ENCODE data around the gene AGBL1. TPM values are rescaled to one million over a fixed set of nuclear protein-coding genes. Genes with fewer than 3 reads are reported as not detected.

The AGBL1 gene
- total RNA-seq, 1 experiment from 2014 or later: not detected

GRCh38 chr15:86316726-86317383 lies 237.2 kb downstream of the AGBL1 start:
- no CpG with 5 or more reads among the region's 6 CpGs for WGBS (ENCODE audit: extremely low coverage, insufficient read length, low lambda C conversion rate)
- H3K9ac ChIP-seq (ENCODE audit: extremely low read depth, insufficient read length, low read length): no peak overlapping the region
- no peaks in the 10 kb centered on the region for H3K79me1 ChIP-seq (ENCODE audit: insufficient read depth, low read depth, low read length, poor library complexity, severe bottlenecking)
- H3K4me3 Mint-ChIP-seq: no peak overlapping the region
- no peak overlapping the region for H4K5ac ChIP-seq (ENCODE audit: insufficient read length, low read depth, low read length)
- H2AFZ ChIP-seq (ENCODE audit: low read length): no peak overlapping the region
- no peaks in the 10 kb centered on the region; a peak in 1 of 5 replicates for H3K9me3 Mint-ChIP-seq
- H3K18ac ChIP-seq (ENCODE audit: insufficient read length, low read depth, low read length): peak overlapping the region; percentile 60
- H3K36me3 Mint-ChIP-seq (ENCODE audit: insufficient read depth in 1 of 3, low read depth in 3 of 3): no peaks in the 10 kb centered on the region
- no peak for TF ChIP-seq CTCF (conservative IDR thresholded peaks at IDR 0.05)
- no peak overlapping the region for H3K14ac ChIP-seq (ENCODE audit: insufficient read depth, low read length)
- H3K4me1 Mint-ChIP-seq: peaks cover 7 to 16% of the 10 kb centered on the region in 2 experiments
- no peak for DNase-seq
- H4K91ac ChIP-seq (ENCODE audit: insufficient read length, low read depth, low read length): no peak overlapping the region
- no peak overlapping the region for H3K4me2 ChIP-seq (ENCODE audit: insufficient read depth, insufficient read length, low read length)
- no peak overlapping the region for H2BK20ac ChIP-seq (ENCODE audit: low read depth, low read length, poor library complexity, severe bottlenecking)
- no peak overlapping the region for H3T11ph ChIP-seq (ENCODE audit: low read length)
- no peaks in the 10 kb centered on the region for H3K27me3 ChIP-seq (ENCODE audit: insufficient read depth, low read length)
- no peak overlapping the region for H3K56ac ChIP-seq (ENCODE audit: insufficient read length, low read depth, low read length)
- no peaks in the 10 kb centered on the region for H3K27me3 Mint-ChIP-seq (ENCODE audit: low read depth)
- no peaks in the 10 kb centered on the region for H4K20me1 ChIP-seq (ENCODE audit: control insufficient read depth, insufficient read depth, insufficient read length)
- no peaks in the 10 kb centered on the region for H3K9me3 ChIP-seq (ENCODE audit: control insufficient read depth, low read depth, low read length)
- H3K4ac ChIP-seq (ENCODE audit: low read depth, low read length): no peak overlapping the region
- H2BK15ac ChIP-seq (ENCODE audit: low read depth, low read length): no peak overlapping the region
- H3K23me2 ChIP-seq (ENCODE audit: insufficient read length, low read depth, low read length, poor library complexity, severe bottlenecking): no peaks in the 10 kb centered on the region
- H4K8ac ChIP-seq (replicated peaks; ENCODE audit: insufficient read length, low read depth, low read length): no peak overlapping the region
- no peak overlapping the region for H3K27ac ChIP-seq (ENCODE audit: insufficient read length, low read depth, low read length)
- H2AK5ac ChIP-seq (ENCODE audit: insufficient read length, low read length): no peak overlapping the region
- no peak overlapping the region for H3K23ac ChIP-seq (ENCODE audit: insufficient read length, low read depth, low read length)
- no peak overlapping the region for H2BK120ac ChIP-seq (ENCODE audit: low read depth, low read length, poor library complexity, severe bottlenecking)
- H3K27ac Mint-ChIP-seq: 0 out of 7 replicates have a peak overlapping the region, but pooled peaks of 1 of the 3 experiments have one; percentile 30
- no peak overlapping the region for H2BK12ac ChIP-seq (ENCODE audit: insufficient read length, low read depth, low read length)
- H2BK5ac ChIP-seq (ENCODE audit: insufficient read length, low read length): no peak overlapping the region
- no peaks in the 10 kb centered on the region for H3K79me2 ChIP-seq (ENCODE audit: insufficient read depth, low read length)
- no peaks in the 10 kb centered on the region for H3K4me1 ChIP-seq (ENCODE audit: insufficient read depth, low read length)

Measured in H9 (cell line).